Hepatocyte (in vitro differentiated cells): ENCODE measurements around the gene ZNF438.

Experiments used
- EZH2 ChIP-seq: fragments of 200-600 bp; sonication (generic); IDR thresholded peaks from 2 replicates; pipeline ENCODE4 v1.6.1; 2016; ENCODE audit warnings: antibody characterized with exemption, mild to moderate bottlenecking, borderline replicate concordance
- EZH2phosphoT487 ChIP-seq: fragments of 200-600 bp; sonication (generic); IDR thresholded peaks from one replicate; pipeline ENCODE4 v1.6.1; 2018; ENCODE audit warnings: antibody characterized with exemption, mild to moderate bottlenecking, low read depth, moderate library complexity; ENCODE audit not compliant: unreplicated experiment, severe bottlenecking
- TF ChIP-seq, protein P1 (sequence below): fragments of 200-600 bp; sonication (generic); IDR thresholded peaks from 2 replicates; pipeline ENCODE4 v1.5.1; 2016; ENCODE audit warnings: antibody characterized with exemption, mild to moderate bottlenecking; ENCODE audit not compliant: poor library complexity

DNA sequence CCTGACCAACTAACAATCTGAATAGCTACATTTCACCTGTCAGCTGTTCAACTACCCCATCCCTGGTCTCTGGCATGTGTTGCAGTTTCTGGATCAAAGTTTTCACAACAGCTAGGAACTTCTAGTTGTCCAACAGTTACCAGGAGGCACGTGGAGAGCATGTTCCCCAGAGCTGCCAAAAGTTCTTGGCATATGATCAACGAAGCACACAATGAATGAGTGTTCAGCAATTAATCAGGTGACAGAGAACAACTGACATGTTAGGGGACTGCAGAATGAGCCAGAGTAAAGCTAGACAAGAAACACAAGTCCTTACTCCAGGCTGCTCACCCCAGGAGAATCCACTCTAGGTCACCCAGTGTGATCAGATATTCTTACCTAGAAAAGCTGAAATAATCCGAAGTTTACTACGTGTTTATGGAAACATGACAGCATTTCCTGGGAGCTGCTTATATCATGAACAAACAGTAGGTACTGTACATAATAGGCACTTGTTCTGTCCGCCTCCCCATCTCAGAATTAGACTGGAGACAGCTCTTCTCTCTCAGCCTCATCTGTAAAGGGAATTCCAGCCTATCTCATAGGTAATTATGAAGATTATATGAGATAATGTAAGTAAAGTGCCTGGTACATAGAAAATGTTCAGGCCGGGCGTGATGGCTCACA lies 50.6 kb downstream of the ZNF438 start:
- TF ChIP-seq, protein P1, sequence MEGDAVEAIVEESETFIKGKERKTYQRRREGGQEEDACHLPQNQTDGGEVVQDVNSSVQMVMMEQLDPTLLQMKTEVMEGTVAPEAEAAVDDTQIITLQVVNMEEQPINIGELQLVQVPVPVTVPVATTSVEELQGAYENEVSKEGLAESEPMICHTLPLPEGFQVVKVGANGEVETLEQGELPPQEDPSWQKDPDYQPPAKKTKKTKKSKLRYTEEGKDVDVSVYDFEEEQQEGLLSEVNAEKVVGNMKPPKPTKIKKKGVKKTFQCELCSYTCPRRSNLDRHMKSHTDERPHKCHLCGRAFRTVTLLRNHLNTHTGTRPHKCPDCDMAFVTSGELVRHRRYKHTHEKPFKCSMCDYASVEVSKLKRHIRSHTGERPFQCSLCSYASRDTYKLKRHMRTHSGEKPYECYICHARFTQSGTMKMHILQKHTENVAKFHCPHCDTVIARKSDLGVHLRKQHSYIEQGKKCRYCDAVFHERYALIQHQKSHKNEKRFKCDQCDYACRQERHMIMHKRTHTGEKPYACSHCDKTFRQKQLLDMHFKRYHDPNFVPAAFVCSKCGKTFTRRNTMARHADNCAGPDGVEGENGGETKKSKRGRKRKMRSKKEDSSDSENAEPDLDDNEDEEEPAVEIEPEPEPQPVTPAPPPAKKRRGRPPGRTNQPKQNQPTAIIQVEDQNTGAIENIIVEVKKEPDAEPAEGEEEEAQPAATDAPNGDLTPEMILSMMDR = no peak
- TF ChIP-seq EZH2phosphoT487 (no peak), EZH2 (no peak)
